ENCODE measurements around the gene COL18A1.

DNA sequence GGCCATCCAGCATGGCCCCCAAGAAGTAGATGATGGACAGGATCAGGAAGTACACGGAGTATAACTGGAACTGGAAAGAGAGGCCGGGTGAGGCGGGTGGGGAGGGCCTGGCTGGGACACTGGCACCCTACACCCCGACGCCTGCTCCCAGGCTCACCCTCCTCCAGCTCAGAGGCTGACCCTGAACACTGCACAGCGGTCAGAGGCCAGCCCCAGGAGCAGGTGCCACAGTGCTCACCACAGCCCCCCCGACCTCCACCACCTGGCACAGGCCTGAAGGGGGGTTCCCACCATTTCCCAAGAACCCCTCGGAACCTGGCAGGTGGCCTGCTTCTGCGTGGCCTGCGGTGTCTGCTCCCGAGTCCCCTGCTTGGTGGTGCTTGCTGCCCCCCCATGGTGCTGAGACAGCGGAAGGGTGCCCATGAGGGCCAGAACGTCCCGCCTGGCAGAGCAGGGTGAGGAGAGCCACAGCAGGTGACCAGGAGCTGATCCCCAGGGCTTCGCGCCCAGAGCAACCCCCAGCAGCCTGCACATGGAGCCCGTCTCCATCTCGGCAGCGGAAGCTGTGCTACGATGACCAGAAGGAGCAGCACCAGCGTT lies 111.2 kb downstream of the COL18A1 start:
- TF ChIP-seq, protein P1, sequence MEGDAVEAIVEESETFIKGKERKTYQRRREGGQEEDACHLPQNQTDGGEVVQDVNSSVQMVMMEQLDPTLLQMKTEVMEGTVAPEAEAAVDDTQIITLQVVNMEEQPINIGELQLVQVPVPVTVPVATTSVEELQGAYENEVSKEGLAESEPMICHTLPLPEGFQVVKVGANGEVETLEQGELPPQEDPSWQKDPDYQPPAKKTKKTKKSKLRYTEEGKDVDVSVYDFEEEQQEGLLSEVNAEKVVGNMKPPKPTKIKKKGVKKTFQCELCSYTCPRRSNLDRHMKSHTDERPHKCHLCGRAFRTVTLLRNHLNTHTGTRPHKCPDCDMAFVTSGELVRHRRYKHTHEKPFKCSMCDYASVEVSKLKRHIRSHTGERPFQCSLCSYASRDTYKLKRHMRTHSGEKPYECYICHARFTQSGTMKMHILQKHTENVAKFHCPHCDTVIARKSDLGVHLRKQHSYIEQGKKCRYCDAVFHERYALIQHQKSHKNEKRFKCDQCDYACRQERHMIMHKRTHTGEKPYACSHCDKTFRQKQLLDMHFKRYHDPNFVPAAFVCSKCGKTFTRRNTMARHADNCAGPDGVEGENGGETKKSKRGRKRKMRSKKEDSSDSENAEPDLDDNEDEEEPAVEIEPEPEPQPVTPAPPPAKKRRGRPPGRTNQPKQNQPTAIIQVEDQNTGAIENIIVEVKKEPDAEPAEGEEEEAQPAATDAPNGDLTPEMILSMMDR (IDR thresholded peaks at IDR 0.05), result no peak
- TF ChIP-seq POLR2A (IDR thresholded peaks at IDR 0.05), result no peak
